ENCODE data around the gene IMP4. TPM values are rescaled to one million over a fixed set of nuclear protein-coding genes. Genes with fewer than 3 reads are reported as not detected.

Gene IMP4
- total and polyA plus RNA-seq, 9 donors: 24.8 to 74.0 (median 54.4) TPM

DNA sequence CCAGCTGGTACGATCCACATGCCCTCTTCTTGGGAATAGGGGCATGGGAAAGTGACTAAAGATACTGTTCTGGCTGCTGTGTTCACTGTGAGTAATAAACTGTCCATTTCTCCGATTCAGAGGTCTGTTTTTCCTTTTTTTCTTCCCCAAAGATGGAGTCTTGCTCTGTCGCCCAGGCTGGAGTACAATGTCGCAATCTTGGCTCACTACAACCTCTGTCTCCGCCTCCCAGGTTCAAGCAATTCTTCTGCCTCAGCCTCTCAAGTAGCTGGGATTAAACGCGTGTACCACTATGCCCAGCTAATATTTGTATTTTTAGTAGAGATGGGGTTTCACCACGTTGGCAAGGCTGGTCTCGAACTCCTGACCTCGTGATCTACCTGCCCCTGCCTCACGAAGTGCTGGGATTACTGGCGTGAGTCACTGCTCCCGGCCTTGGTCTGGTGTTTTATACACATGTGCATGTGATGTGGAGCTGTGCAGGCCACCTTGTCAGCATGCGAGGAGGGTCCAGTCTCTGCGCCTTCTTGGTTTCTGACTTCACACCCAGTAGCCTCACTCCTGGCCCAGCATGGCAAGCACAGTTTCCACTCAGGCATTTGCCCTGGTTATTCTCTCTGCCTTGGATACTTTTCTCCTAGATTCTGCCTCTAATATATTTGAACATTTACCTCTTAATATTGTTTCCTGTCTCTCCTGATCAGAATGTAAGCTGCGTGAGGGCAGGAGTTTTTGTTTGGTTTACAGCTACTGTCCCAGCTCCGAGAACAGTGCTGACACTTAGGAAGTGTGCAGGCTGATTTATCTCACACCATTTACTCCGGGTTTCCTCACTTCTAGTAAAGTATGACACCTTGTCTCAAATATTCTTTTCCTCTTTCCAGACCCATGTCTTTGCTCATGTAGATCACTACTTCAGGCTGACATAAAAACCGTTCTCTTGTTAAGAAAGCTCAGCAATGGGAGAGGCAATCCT, 32.9 kb downstream of the IMP4 start:
- H3K4me3 ChIP-seq: no peak overlapping the region
- H3K4me1 ChIP-seq (ENCODE audit: insufficient read depth): peaks cover 10% of the 10 kb centered on the region
- no peak overlapping the region for H3K27ac ChIP-seq
- no peaks in the 10 kb centered on the region for H3K27me3 ChIP-seq
- TF ChIP-seq POLR2A (IDR thresholded peaks at IDR 0.05): no peak
- no peaks in the 10 kb centered on the region for H3K9me3 ChIP-seq
- H3K36me3 ChIP-seq: no peaks in the 10 kb centered on the region
- DNase-seq: no peak
- 89 to 94% (median 92%) methylated on average over 19 of the region's 19 CpGs for WGBS, 3 donors
- intact Hi-C loops (cut with DNase I): no loop called here

- intact Hi-C loops (cut with DNase I): no loop called here
- Histone ChIP-seq H3K36me3 (no peaks in the 10 kb centered on the region), H3K27ac (no peak overlapping the region), H3K4me3 (no peak overlapping the region), H3K4me1 (ENCODE audit: insufficient read depth) (peaks cover 3% of the 10 kb centered on the region), H3K9me3 (no peaks in the 10 kb centered on the region), H3K27me3 (no peaks in the 10 kb centered on the region)
- no peak for TF ChIP-seq CTCF (IDR thresholded peaks at IDR 0.05)
- no peak for TF ChIP-seq EP300 (IDR thresholded peaks at IDR 0.05)
- no peak for TF ChIP-seq POLR2A (IDR thresholded peaks at IDR 0.05)
- WGBS, 3 donors: 73 to 76% (median 75%) methylated on average over 11 of the region's 11 CpGs
- DNase-seq: no peak
Observed at GRCh38 chr2:130376433-130377293, 34.0 kb downstream of the IMP4 start.

- intact Hi-C loops (cut with DNase I): no loop called here
- Histone ChIP-seq H3K27ac (no peak overlapping the region), H3K9me3 (no peaks in the 10 kb centered on the region), H3K27me3 (no peaks in the 10 kb centered on the region), H3K4me3 (no peak overlapping the region), H3K36me3 (no peaks in the 10 kb centered on the region), H3K4me1 (ENCODE audit: insufficient read depth) (peaks cover 3% of the 10 kb centered on the region)
- DNase-seq: no peak
- 87 to 93% (median 89%) methylated on average over 5 of the region's 5 CpGs for WGBS, 3 donors
- TF ChIP-seq EP300 (IDR thresholded peaks at IDR 0.05): no peak
- TF ChIP-seq POLR2A (IDR thresholded peaks at IDR 0.05): no peak
- no peak for TF ChIP-seq CTCF (IDR thresholded peaks at IDR 0.05)
Observed at GRCh38 chr2:130377491-130377890, 34.8 kb downstream of the IMP4 start.

DNA sequence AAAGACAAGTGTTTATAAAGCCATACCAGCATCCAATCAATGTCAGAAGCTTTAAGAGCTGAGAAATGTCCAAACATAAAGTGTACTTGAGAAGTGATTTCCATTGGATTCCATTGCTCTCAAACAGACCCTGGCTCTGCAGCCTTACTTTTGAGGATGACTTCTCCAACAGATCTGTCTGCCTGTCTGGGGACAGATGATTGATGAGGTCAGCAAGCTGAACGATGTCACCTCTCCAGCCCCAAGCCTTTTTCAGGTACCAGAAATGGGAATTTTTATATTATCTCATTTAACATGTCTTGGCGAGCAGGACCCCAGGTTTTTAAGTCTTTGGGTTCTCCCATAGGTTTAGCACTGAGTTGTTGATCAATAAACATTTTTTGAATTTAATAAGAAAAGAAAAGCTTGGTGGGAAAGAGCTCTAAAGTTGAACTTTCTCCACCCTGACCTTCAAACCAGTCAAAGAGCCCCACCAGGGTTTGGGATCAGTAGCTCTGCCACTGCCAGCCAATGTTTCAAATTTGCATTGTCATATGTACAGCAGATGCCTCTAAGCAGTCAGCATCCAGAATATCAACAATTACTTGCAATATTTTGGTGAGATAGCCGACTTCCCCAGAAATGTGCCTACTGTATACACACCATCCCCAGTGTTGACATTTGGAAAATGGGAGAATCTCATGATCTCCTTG, 35.7 kb downstream of the IMP4 start:
- no peak overlapping the region for H3K4me3 ChIP-seq

More for the DNA sequence above, 35.7 kb downstream of the IMP4 start:
- intact Hi-C loops (cut with DNase I): no loop called here
- TF ChIP-seq EP300 (IDR thresholded peaks at IDR 0.05): no peak
- TF ChIP-seq CTCF (IDR thresholded peaks at IDR 0.05): no peak
- TF ChIP-seq POLR2A (IDR thresholded peaks at IDR 0.05): no peak
- Histone ChIP-seq H3K9me3 (no peaks in the 10 kb centered on the region), H3K36me3 (no peaks in the 10 kb centered on the region), H3K27me3 (no peaks in the 10 kb centered on the region), H3K27ac (no peak overlapping the region), H3K4me1 (ENCODE audit: insufficient read depth) (peaks cover 2% of the 10 kb centered on the region)
- WGBS, 3 donors: 86 to 96% (median 93%) methylated on average over 3 of the region's 3 CpGs
- no peak for DNase-seq
